GM21825 (cell line): ENCODE data around the gene TTLL11.
"Not testable (repeated sequence)": the region's sequence is repeated elsewhere in the genome, so short reads cannot be mapped to it uniquely, and the experiment has no call there.

Source experiments
- ATAC-seq: cut with Tn5 transposase; IDR thresholded peaks from one replicate; pipeline ENCODE4 v1.9.1; 2021; ENCODE audit warnings: mild to moderate bottlenecking, moderate library complexity; ENCODE audit not compliant: unreplicated experiment

Gene TTLL11

GRCh38 chr9:121800376-121800775, 292.7 kb downstream of the TTLL11 start:
- no peak for ATAC-seq

- ATAC-seq = no peak
Measured at GRCh38 chr9:121798941-121799340, 294.2 kb downstream of the TTLL11 start.

- no peak for ATAC-seq
Measured at GRCh38 chr9:121797081-121797480, 296.0 kb downstream of the TTLL11 start.

GRCh38 chr9:121794334-121794733, 298.8 kb downstream of the TTLL11 start:
- not testable (repeated sequence) for ATAC-seq

- not testable (repeated sequence) for ATAC-seq
Measured at GRCh38 chr9:121792476-121792875, 300.6 kb downstream of the TTLL11 start.

GRCh38 chr9:121790841-121791240, 302.3 kb downstream of the TTLL11 start:
- no peak for ATAC-seq

- ATAC-seq = no peak
Measured at GRCh38 chr9:121788686-121789366, 304.3 kb downstream of the TTLL11 start.

- ATAC-seq = no peak
Measured at GRCh38 chr9:121786998-121787422, 306.1 kb downstream of the TTLL11 start.

- ATAC-seq = no peak
Measured at GRCh38 chr9:121786543-121786948, 306.6 kb downstream of the TTLL11 start.

- no peak for ATAC-seq
Measured at GRCh38 chr9:121785673-121786542, 307.2 kb downstream of the TTLL11 start.

- ATAC-seq = no peak
Measured at GRCh38 chr9:121784731-121785411, 308.2 kb downstream of the TTLL11 start.

GRCh38 chr9:121783521-121784507, 309.3 kb downstream of the TTLL11 start:
- no peak for ATAC-seq

GRCh38 chr9:121783111-121783510, 310.0 kb downstream of the TTLL11 start:
- no peak for ATAC-seq

- ATAC-seq = no peak
Measured at GRCh38 chr9:121782514-121783110, 310.5 kb downstream of the TTLL11 start.

- ATAC-seq = no peak
Measured at GRCh38 chr9:121781701-121782464, 311.2 kb downstream of the TTLL11 start.

GRCh38 chr9:121781145-121781548, 312.0 kb downstream of the TTLL11 start:
- no peak for ATAC-seq

- ATAC-seq = no peak
Measured at GRCh38 chr9:121780177-121781040, 312.7 kb downstream of the TTLL11 start.
